Fibroblast of villous mesenchyme (primary cell): Measurements from ENCODE around the gene MMP25. TPM values are rescaled to one million over a fixed set of nuclear protein-coding genes. Genes with fewer than 3 reads are reported as not detected.

Experiments used
- DNase-seq: peaks from one replicate; pipeline ENCODE4 v3.0.0-alpha.2; 2010; ENCODE audit warnings: low read depth
- H3K4me3 ChIP-seq: 2 replicates; pipeline ENCODE4 v1.5.1; 2011; ENCODE audit warnings: low read depth, mild to moderate bottlenecking, low read length
- total RNA-seq: library from RNA; depleted of rRNA; stranded (reverse); fragments of >200 nt; gene quantifications from 2 replicates; pipeline ENCODE4 v1.2.3, GENCODE V29; 2012
- TF ChIP-seq, protein P1 (sequence below): IDR thresholded peaks from 2 replicates; pipeline ENCODE4 v1.5.1; 2012; ENCODE audit warnings: low read depth, mild to moderate bottlenecking, low read length; ENCODE audit not compliant: insufficient read depth

MMP25 gene
- total RNA-seq, 1 donor = under 0.01 TPM

DNA sequence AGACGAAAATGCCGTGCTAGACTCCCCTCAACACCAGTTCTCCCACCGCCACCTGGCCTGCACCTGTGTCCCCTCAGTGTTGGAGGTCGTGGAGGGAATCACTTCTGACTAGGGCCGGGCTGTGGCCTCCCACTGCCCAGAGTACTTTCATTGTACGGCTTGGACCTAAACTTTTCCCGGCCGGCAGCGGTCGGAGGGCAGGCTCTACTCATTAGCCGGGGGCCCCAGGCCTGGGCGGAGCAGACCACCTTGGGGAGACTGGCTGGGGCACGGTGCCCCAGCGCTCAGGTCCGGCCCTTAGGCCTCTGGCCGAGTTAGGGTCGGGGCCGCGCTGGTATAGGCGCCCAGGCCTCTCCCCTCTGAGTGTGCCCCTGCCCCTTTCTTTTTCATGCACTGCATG, 29.0 kb upstream of the MMP25 start:
- TF ChIP-seq, protein P1, sequence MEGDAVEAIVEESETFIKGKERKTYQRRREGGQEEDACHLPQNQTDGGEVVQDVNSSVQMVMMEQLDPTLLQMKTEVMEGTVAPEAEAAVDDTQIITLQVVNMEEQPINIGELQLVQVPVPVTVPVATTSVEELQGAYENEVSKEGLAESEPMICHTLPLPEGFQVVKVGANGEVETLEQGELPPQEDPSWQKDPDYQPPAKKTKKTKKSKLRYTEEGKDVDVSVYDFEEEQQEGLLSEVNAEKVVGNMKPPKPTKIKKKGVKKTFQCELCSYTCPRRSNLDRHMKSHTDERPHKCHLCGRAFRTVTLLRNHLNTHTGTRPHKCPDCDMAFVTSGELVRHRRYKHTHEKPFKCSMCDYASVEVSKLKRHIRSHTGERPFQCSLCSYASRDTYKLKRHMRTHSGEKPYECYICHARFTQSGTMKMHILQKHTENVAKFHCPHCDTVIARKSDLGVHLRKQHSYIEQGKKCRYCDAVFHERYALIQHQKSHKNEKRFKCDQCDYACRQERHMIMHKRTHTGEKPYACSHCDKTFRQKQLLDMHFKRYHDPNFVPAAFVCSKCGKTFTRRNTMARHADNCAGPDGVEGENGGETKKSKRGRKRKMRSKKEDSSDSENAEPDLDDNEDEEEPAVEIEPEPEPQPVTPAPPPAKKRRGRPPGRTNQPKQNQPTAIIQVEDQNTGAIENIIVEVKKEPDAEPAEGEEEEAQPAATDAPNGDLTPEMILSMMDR = no peak
- DNase-seq = no peak
- no peak overlapping the region for H3K4me3 ChIP-seq

DNA sequence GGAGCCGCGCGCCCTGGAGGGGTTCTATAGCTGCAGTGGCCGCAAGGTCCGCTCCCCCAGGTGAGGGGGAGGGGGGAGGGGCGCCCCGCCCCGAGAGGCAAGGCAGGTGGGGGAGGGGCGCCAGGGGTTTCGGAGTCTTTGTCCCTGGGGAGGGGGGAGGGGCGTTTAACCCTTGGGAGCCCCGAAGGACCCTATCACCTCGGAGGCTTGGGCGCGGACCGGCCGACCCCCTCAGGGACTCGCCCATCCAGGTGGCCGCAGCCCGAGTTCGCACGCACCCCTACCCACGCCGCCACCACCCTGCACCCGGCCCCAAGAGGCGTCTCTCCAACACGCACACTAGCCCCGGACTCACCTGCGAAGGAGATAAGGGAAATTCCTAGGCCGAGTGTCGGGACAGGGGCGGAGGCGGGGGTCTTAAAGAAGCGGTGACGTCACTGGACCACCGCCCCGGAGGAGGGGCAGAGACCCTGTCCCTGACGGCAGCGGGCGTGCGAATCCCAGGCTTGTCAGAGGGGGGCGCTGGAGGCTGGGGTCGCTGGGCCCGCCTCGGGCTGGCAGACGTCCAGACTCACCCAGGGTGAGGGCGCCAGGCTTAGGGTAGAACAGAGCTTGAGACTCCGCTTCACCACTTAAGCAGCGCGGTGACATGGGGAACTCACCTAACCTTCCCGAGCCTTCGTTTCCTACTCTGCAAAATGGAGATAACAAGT, 28.4 kb upstream of the MMP25 start, which contains the start of gene CLDN6:
TSS of gene CLDN6 (minus strand) at position 390 of the 713 bp plus-strand sequence. CDS start 2,162 bp downstream, outside the sequence.
- TF ChIP-seq, protein P1 = peak; percentile 30
- H3K4me3 ChIP-seq = no peak within 1 kb of the TSS
- DNase-seq = peak; percentile 12

DNA sequence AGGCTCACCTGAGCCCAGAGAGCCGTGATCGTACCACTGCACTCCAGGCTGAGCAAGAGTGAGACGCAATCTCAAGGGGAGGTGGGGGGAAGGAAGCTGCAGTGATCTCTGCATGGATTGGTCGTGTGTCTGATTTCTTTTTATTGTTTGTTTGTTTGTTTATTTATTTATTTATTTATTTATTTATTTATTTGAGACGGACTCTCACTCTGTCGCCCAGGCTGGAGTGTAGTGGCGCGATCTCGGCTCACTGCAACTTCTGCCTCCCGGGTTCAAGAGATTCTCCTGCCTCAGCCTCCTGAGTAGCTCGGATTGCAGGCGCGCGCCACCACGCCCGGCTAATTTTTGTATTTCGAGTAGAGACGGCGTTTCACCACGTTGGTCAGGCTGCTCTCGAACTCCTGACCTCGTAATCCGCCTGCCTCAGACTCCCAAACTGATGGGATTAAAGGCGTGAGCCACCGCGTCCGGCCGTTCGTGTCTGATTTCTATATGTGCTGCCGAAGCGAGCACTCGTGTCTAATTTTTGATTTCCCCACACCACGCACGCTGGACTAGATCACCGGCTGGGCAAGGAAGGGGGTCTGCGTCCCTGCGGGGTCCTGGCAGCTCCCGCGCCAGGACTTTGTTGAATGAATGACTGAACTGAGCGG, 26.6 kb upstream of the MMP25 start:
- peak overlapping the region; percentile 70 for H3K4me3 ChIP-seq
- DNase-seq = no peak
- TF ChIP-seq, protein P1 = no peak

GRCh38 chr16:3020247-3020603, 26.1 kb upstream of the MMP25 start, which contains the start of gene TNFRSF12A:
Gene TNFRSF12A, plus strand, starts transcription at chr16:3020368. Its CDS starts 30 bp downstream, at chr16:3020398.
- TF ChIP-seq, protein P1 = no peak
- peak within 1 kb of the TSS; percentile 70 for H3K4me3 ChIP-seq
- DNase-seq = peak; percentile 70

- DNase-seq = peak; percentile 82
- TF ChIP-seq, protein P1 = no peak
Measured at GRCh38 chr16:3020604-3021448, 25.5 kb upstream of the MMP25 start.

DNA sequence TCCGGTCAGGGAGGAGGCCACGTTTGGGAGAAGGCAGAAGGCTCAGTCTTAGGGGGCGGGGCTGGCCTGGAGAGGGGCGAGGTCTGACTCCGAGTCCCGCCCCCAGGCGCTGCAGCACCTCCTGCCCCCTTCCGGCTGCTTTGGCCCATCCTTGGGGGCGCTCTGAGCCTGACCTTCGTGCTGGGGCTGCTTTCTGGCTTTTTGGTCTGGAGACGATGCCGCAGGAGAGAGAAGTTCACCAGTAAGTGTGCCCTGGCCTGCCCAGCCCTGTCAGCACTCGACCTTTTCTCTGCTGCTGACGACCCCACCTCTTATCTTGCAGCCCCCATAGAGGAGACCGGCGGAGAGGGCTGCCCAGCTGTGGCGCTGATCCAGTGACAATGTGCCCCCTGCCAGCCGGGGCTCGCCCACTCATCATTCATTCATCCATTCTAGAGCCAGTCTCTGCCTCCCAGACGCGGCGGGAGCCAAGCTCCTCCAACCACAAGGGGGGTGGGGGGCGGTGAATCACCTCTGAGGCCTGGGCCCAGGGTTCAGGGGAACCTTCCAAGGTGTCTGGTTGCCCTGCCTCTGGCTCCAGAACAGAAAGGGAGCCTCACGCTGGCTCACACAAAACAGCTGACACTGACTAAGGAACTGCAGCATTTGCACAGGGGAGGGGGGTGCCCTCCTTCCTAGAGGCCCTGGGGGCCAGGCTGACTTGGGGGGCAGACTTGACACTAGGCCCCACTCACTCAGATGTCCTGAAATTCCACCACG, 24.7 kb upstream of the MMP25 start:
- TF ChIP-seq, protein P1 = peak; percentile 39
- peak; percentile 80 for DNase-seq
- peak overlapping the region; percentile 70 for H3K4me3 ChIP-seq

More at GRCh38 chr16:3020604-3021448, 25.5 kb upstream of the MMP25 start:
- H3K4me3 ChIP-seq = peak overlapping the region; percentile 70
